Thoracic aorta (tissue), 2 donors: ENCODE measurements around the gene CXCR2. TPM values are rescaled to one million over a fixed set of nuclear protein-coding genes. Genes with fewer than 3 reads are reported as not detected.

Experiments
- ATAC-seq: fragments of 150-250 bp; one replicate; pipeline ENCODE4 v1.8.0; 2017; ENCODE audit warnings: low read depth; ENCODE audit not compliant: insufficient number of reproducible peaks, low FRiP score
- DNase-seq: peaks from one replicate; pipeline ENCODE4 v3.0.0-alpha.2; 2020; ENCODE audit warnings: low spot score
- H3K27ac ChIP-seq, 2 donors: fragments of 200-600 bp; sonication (generic); 1 replicate in 1 of 2; 2 replicates in 1 of 2; pipeline ENCODE4 v1.5.1; 2016; ENCODE audit warnings: mild to moderate bottlenecking in 2 of 2, moderate library complexity in 2 of 2
- H3K27me3 ChIP-seq: fragments of 200-600 bp; sonication (generic); replicated peaks from 2 replicates; pipeline ENCODE4 v1.6.0; 2016; ENCODE audit warnings: mild to moderate bottlenecking; ENCODE audit not compliant: insufficient read depth
- H3K36me3 ChIP-seq: fragments of 200-600 bp; sonication (generic); one replicate; pipeline ENCODE4 v1.5.1; 2016
- H3K4me1 ChIP-seq, 2 donors: fragments of 200-600 bp; sonication (generic); 1 replicate in 1 of 2; 2 replicates in 1 of 2; pipeline versions ENCODE4 v1.5.1 to v1.6.0; 2016; ENCODE audit warnings: low read depth in 2 of 2, mild to moderate bottlenecking in 1 of 2; ENCODE audit not compliant: control insufficient read depth in 1 of 2
- H3K4me3 ChIP-seq: fragments of 200-600 bp; sonication (generic); 2 replicates; pipeline ENCODE4 v1.5.1; 2016; ENCODE audit warnings: mild to moderate bottlenecking
- H3K9me3 ChIP-seq: fragments of 200-600 bp; sonication (generic); 2 replicates; pipeline ENCODE4 v1.5.1; 2016
- total RNA-seq, 2 donors: library from RNA; depleted of rRNA; stranded (reverse); fragments of >200 nt; gene quantifications; one replicate each; pipeline versions ENCODE4 v1.1.0 to v1.2.3, GENCODE V29; 2016
- TF ChIP-seq, protein P1 (sequence below): fragments of 200-600 bp; sonication (generic); IDR thresholded peaks from one replicate; pipeline ENCODE4 v1.5.1; 2019; ENCODE audit warnings: antibody characterized with exemption

CXCR2 gene
- total RNA-seq, 2 donors from 2014 or later: 3.0 TPM; not detected in 1

DNA sequence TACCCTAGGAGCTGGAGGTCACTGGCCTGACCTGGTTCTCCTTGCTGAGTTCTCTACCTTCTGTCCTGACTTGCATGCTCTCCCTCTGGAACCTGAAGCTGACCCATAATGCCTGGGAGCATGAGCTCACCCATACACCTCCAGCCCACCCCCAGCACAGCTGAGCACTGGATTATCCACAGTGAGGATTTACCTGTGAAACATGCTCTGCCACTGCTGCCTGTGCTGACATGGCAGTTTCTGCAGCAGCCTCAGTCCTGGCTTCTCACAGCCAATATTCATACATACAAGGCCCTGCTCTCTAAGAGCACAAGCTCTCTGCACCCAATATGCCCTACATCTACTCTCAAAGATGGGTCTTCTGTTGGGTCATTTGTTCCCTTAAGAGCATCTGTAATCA, 5.0 kb downstream of the CXCR2 start:
- TF ChIP-seq, protein P1, sequence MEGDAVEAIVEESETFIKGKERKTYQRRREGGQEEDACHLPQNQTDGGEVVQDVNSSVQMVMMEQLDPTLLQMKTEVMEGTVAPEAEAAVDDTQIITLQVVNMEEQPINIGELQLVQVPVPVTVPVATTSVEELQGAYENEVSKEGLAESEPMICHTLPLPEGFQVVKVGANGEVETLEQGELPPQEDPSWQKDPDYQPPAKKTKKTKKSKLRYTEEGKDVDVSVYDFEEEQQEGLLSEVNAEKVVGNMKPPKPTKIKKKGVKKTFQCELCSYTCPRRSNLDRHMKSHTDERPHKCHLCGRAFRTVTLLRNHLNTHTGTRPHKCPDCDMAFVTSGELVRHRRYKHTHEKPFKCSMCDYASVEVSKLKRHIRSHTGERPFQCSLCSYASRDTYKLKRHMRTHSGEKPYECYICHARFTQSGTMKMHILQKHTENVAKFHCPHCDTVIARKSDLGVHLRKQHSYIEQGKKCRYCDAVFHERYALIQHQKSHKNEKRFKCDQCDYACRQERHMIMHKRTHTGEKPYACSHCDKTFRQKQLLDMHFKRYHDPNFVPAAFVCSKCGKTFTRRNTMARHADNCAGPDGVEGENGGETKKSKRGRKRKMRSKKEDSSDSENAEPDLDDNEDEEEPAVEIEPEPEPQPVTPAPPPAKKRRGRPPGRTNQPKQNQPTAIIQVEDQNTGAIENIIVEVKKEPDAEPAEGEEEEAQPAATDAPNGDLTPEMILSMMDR: no peak
- Histone ChIP-seq H3K4me1 (no peaks in the 10 kb centered on the region), H3K9me3 (no peaks in the 10 kb centered on the region), H3K36me3 (no peaks in the 10 kb centered on the region), H3K4me3 (no peak overlapping the region), H3K27me3 (no peaks in the 10 kb centered on the region), H3K27ac (no peak overlapping the region)
- ATAC-seq (no peak), DNase-seq (no peak)

DNA sequence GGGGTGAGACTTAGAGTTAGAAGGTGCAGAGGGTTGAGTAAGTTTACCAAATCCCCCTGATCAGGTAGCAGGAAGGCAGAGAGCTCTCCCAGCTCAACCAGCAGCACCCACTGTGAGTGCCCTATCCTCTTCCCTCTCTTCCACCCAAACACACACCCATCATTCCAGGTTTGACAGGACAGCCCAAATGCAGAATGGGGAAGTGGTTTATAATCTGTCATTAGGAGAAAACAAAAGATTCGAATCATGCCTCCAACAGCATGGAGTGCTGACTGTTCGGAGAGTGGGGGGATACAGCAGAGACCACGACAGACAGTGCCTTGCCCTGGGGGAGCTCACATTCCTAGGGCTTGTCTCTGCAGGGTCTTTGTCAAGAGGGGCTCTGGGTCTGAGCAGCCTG, 11.7 kb downstream of the CXCR2 start:
- no peaks in the 10 kb centered on the region for H3K4me1 ChIP-seq
- H3K4me3 ChIP-seq: no peak overlapping the region
- H3K27ac ChIP-seq: no peak overlapping the region
- no peaks in the 10 kb centered on the region for H3K36me3 ChIP-seq
- no peaks in the 10 kb centered on the region for H3K9me3 ChIP-seq
- DNase-seq (no peak), ATAC-seq (no peak)
- no peaks in the 10 kb centered on the region for H3K27me3 ChIP-seq
- TF ChIP-seq, protein P1: no peak

DNA sequence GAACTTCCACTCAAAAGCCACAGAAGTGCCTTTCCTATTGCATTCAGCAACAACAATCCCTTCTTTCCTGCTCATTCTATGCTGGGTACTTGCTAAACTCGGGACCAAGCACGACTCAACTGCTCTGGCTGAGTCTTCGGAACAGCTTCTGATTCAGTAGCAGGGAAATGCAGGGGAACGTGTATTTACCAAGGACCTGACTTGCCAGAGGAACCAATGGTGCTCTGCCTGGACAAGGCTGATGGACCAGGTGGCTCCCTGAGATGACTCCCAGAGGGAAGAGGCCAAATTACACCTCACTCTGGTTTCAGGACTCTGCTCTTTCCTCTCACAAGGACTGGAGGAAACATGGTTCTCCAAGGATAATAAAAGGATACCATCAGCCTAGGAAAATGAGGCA, 12.2 kb downstream of the CXCR2 start:
- no peaks in the 10 kb centered on the region for H3K9me3 ChIP-seq
- no peaks in the 10 kb centered on the region for H3K4me1 ChIP-seq
- no peak overlapping the region for H3K4me3 ChIP-seq
- H3K27me3 ChIP-seq: no peaks in the 10 kb centered on the region
- no peaks in the 10 kb centered on the region for H3K36me3 ChIP-seq
- no peak overlapping the region for H3K27ac ChIP-seq
- TF ChIP-seq, protein P1: no peak
- DNase-seq (no peak), ATAC-seq (no peak)

DNA sequence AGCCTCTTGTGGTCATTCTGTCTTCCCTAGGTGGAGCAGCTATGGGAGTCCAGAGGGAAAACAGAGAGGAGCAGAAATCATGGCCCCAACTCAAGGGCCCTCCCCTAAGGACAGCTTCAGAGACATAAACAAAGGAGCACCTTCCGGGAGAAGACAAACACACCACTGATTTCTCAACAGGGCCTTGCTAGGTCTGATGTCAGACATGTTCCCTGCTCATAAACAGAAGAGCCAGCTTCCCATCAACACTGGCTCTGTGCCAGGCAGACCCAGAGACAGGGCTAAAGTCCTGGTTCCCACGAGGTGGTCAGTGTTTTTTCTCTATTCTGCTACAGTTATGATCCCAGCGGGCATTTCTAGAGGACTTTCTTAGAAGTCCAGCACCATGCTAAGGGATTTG, 19.3 kb downstream of the CXCR2 start:
- ATAC-seq: no peak
- no peak for DNase-seq
- Histone ChIP-seq H3K4me3 (no peak overlapping the region), H3K36me3 (no peaks in the 10 kb centered on the region), H3K27ac (no peak overlapping the region), H3K9me3 (no peaks in the 10 kb centered on the region), H3K4me1 (no peaks in the 10 kb centered on the region), H3K27me3 (no peaks in the 10 kb centered on the region)
- TF ChIP-seq, protein P1: no peak

DNA sequence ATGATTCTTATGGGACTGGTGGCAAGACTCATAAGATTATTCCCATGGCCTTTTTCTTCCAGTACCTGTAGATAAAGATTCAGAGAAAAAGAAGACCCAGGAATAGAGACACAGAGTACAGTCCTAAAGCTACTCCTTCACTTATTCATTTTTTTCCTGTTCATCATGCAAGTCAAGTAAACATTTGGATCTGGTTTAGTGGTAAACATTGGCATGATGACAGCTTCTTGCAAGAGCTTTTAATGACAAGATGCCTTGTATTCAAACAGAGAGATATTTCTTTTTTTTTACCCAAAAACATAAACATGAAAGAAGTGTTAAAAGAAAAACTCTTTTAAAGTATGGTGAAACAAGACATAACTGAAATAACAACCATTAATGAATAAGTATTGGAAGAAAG, 20.2 kb downstream of the CXCR2 start:
- no peaks in the 10 kb centered on the region for H3K9me3 ChIP-seq
- DNase-seq (no peak), ATAC-seq (no peak)
- H3K36me3 ChIP-seq: no peaks in the 10 kb centered on the region
- H3K27me3 ChIP-seq: no peaks in the 10 kb centered on the region
- no peak overlapping the region for H3K27ac ChIP-seq
- H3K4me3 ChIP-seq: no peak overlapping the region
- H3K4me1 ChIP-seq: no peaks in the 10 kb centered on the region
- TF ChIP-seq, protein P1: no peak
